Measurements from ENCODE around the gene OPTC.

The OPTC gene

DNA sequence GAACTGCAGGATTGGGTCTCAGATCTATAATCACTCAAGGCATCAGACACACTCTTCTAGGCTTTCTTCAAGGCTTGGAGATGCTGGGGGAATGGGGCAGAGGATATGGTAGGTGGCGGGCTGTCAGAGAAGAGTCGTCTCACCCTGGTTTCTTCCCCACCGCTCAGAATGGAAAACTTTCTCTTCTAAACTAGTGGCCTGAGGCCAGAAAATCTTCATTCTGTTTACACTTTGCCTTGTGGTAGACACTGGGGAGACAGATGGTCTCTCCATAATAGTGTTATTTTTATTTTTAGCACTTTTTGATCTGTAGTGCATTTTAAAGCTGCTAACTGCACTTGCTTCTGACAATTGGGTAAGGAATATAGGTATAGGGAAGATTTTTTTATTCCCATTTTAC lies 15.7 kb upstream of the OPTC start:
- TF ChIP-seq CTCF (IDR thresholded peaks at IDR 0.05; ENCODE audit: insufficient read depth, low read depth, low read length, missing control alignments) = no peak
- DNase-seq (ENCODE audit: low read depth) = no peak

GRCh38 chr1:203478986-203479385 lies 15.0 kb upstream of the OPTC start:
- TF ChIP-seq CTCF (IDR thresholded peaks at IDR 0.05; ENCODE audit: insufficient read depth, low read depth, low read length, missing control alignments) = no peak
- DNase-seq (ENCODE audit: low read depth) = no peak
- H3K4me3 ChIP-seq (ENCODE audit: low read depth, low read length) = no peak overlapping the region

More for the DNA sequence above, 15.7 kb upstream of the OPTC start:
- H3K4me3 ChIP-seq (ENCODE audit: low read depth, low read length) = no peak overlapping the region

DNA sequence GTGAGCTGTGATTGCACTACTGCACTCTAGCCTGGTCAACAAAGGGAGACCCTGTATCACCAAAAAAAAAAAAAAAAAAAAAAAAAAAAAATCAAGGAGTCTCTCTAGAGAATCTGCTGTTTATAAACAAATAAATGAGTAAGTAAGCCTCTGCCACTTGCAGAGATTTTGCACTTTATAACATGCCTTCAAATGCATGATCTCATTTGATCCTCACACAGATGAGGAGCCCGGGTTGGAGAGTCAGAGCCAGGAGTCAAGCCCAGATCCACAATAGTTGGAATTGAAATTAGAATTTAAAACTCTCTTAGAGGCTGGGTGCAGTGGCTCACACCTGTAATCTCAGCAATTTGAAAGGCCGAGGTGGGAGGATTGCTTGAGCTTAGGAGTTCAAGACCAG lies 14.3 kb upstream of the OPTC start:
- TF ChIP-seq CTCF (IDR thresholded peaks at IDR 0.05; ENCODE audit: insufficient read depth, low read depth, low read length, missing control alignments) = no peak
- no peak for DNase-seq (ENCODE audit: low read depth)
- no peak overlapping the region for H3K4me3 ChIP-seq (ENCODE audit: low read depth, low read length)

DNA sequence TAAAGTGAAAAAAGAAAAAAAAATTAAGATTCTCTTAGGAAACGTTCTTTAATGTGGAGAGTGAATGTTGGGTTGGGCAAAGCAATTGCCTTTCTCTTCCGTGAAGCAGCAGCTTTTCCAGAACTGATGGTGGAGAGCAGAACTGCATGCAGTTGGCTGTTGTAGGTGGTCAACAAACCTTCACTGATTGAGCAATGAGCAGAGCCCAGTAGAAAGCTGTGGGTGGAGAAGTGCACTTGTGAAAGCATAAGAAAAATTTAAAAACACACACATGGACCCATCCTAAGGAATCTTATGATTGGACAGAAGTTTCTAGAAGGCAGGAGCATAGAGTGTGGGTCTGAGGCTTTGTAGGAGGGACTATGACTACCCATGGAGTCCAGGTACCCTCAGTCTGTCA lies 13.9 kb upstream of the OPTC start:
- no peak for DNase-seq (ENCODE audit: low read depth)
- no peak for TF ChIP-seq CTCF (IDR thresholded peaks at IDR 0.05; ENCODE audit: insufficient read depth, low read depth, low read length, missing control alignments)
- no peak overlapping the region for H3K4me3 ChIP-seq (ENCODE audit: low read depth, low read length)

- H3K4me3 ChIP-seq (ENCODE audit: low read depth, low read length) = no peak overlapping the region
- no peak for TF ChIP-seq CTCF (IDR thresholded peaks at IDR 0.05; ENCODE audit: insufficient read depth, low read depth, low read length, missing control alignments)
- peak; percentile 36 for DNase-seq (ENCODE audit: low read depth)
Measured at GRCh38 chr1:203480525-203481084, 13.3 kb upstream of the OPTC start.

DNA sequence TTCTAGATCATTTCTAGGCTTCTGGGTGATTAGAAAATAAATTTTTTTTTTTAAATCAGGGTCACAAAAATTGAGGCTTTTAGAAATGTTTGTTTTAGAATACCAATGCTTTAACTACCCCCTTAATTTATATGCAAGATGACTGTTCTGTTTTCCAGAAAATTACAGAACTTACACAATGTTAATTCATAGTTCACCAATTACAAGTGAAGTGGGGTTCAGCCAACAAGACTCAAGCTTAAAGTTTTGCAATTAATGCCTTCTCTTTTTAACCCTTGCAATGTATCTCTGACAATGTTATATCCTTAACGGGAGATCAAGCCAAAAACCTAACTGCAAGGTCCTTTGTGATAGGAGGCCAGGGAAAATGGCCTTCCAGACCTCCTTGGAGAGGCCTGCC lies 12.8 kb upstream of the OPTC start:
- no peak for DNase-seq (ENCODE audit: low read depth)
- TF ChIP-seq CTCF (IDR thresholded peaks at IDR 0.05; ENCODE audit: insufficient read depth, low read depth, low read length, missing control alignments) = no peak
- no peak overlapping the region for H3K4me3 ChIP-seq (ENCODE audit: low read depth, low read length)

- no peak for TF ChIP-seq CTCF (IDR thresholded peaks at IDR 0.05; ENCODE audit: insufficient read depth, low read depth, low read length, missing control alignments)
- DNase-seq (ENCODE audit: low read depth) = no peak
- no peak overlapping the region for H3K4me3 ChIP-seq (ENCODE audit: low read depth, low read length)
Measured at GRCh38 chr1:203486618-203487370, 7.2 kb upstream of the OPTC start.
